ENCODE measurements around the gene STK17A.

STK17A gene

GRCh38 chr7:43536773-43537172, 46.1 kb upstream of the STK17A start:
- Histone ChIP-seq H3K27me3 (replicated peaks) (no peaks in the 10 kb centered on the region), H3K27ac (peak overlapping the region; percentile 98), H3K36me3 (replicated peaks) (no peaks in the 10 kb centered on the region), H3K4me3 (ENCODE audit: low read depth, low read length) (no peak overlapping the region)
- DNase-seq, result no peak
- in situ Hi-C loops (cut with HindIII; ENCODE audit: low pct_ligation_motif_present, low sequenced_read_pairs), result no loop called here
- TF ChIP-seq, protein P1, sequence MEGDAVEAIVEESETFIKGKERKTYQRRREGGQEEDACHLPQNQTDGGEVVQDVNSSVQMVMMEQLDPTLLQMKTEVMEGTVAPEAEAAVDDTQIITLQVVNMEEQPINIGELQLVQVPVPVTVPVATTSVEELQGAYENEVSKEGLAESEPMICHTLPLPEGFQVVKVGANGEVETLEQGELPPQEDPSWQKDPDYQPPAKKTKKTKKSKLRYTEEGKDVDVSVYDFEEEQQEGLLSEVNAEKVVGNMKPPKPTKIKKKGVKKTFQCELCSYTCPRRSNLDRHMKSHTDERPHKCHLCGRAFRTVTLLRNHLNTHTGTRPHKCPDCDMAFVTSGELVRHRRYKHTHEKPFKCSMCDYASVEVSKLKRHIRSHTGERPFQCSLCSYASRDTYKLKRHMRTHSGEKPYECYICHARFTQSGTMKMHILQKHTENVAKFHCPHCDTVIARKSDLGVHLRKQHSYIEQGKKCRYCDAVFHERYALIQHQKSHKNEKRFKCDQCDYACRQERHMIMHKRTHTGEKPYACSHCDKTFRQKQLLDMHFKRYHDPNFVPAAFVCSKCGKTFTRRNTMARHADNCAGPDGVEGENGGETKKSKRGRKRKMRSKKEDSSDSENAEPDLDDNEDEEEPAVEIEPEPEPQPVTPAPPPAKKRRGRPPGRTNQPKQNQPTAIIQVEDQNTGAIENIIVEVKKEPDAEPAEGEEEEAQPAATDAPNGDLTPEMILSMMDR (IDR thresholded peaks at IDR 0.05; ENCODE audit: low read depth, low read length, missing control alignments), result no peak

- no peaks in the 10 kb centered on the region for H3K36me3 ChIP-seq (replicated peaks)
- DNase-seq, result no peak
- no peak overlapping the region for H3K4me3 ChIP-seq (ENCODE audit: low read depth, low read length)
- no peaks in the 10 kb centered on the region for H3K27me3 ChIP-seq (replicated peaks)
- TF ChIP-seq, protein P1 (IDR thresholded peaks at IDR 0.05; ENCODE audit: low read depth, low read length, missing control alignments), result no peak
- in situ Hi-C loops (cut with HindIII; ENCODE audit: low pct_ligation_motif_present, low sequenced_read_pairs), result no loop called here
- no peak overlapping the region for H3K27ac ChIP-seq
Observed at GRCh38 chr7:43537765-43538403, 45.0 kb upstream of the STK17A start.

DNA sequence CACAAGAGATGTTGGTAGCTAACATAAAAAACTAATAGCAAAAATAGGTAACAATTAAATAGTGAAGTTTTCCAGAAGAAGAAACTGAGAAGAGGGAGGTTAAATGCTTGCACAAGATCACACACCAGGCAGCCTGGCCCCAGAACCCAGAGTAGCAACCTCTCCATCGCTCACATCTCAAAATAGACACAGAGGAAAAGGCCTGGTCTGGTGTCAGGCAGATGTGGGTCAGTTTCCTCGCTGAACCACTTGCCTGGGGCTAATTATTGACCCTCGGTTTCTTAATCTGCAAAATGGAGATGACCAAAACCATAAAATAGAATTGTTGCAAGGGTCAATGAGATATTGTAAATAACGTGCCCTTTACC, 44.5 kb upstream of the STK17A start:
- no peak for DNase-seq
- no peak overlapping the region for H3K4me3 ChIP-seq (ENCODE audit: low read depth, low read length)
- H3K36me3 ChIP-seq (replicated peaks), result no peaks in the 10 kb centered on the region
- H3K27me3 ChIP-seq (replicated peaks), result no peaks in the 10 kb centered on the region
- in situ Hi-C loops (cut with HindIII; ENCODE audit: low pct_ligation_motif_present, low sequenced_read_pairs), result no loop called here
- no peak overlapping the region for H3K27ac ChIP-seq
- TF ChIP-seq, protein P1 (IDR thresholded peaks at IDR 0.05; ENCODE audit: low read depth, low read length, missing control alignments), result no peak

- no peak overlapping the region for H3K4me3 ChIP-seq (ENCODE audit: low read depth, low read length)
- H3K36me3 ChIP-seq (replicated peaks), result no peaks in the 10 kb centered on the region
- no peak for DNase-seq
- H3K27ac ChIP-seq, result no peak overlapping the region
- no peaks in the 10 kb centered on the region for H3K27me3 ChIP-seq (replicated peaks)
- in situ Hi-C loops (cut with HindIII; ENCODE audit: low pct_ligation_motif_present, low sequenced_read_pairs), result no loop called here
- TF ChIP-seq, protein P1 (IDR thresholded peaks at IDR 0.05; ENCODE audit: low read depth, low read length, missing control alignments), result no peak
Observed at GRCh38 chr7:43540471-43540870, 42.4 kb upstream of the STK17A start.

GRCh38 chr7:43542716-43543115, 40.2 kb upstream of the STK17A start:
- in situ Hi-C loops (cut with HindIII; ENCODE audit: low pct_ligation_motif_present, low sequenced_read_pairs), result no loop called here
- DNase-seq, result no peak
- no peaks in the 10 kb centered on the region for H3K27me3 ChIP-seq (replicated peaks)
- TF ChIP-seq, protein P1 (IDR thresholded peaks at IDR 0.05; ENCODE audit: low read depth, low read length, missing control alignments), result no peak
- H3K4me3 ChIP-seq (ENCODE audit: low read depth, low read length), result no peak overlapping the region
- no peaks in the 10 kb centered on the region for H3K36me3 ChIP-seq (replicated peaks)
- no peak overlapping the region for H3K27ac ChIP-seq

- DNase-seq, result no peak
- Histone ChIP-seq H3K36me3 (replicated peaks) (no peaks in the 10 kb centered on the region), H3K27me3 (replicated peaks) (no peaks in the 10 kb centered on the region), H3K4me3 (ENCODE audit: low read depth, low read length) (no peak overlapping the region), H3K27ac (no peak overlapping the region)
- in situ Hi-C loops (cut with HindIII; ENCODE audit: low pct_ligation_motif_present, low sequenced_read_pairs), result no loop called here
- TF ChIP-seq, protein P1 (IDR thresholded peaks at IDR 0.05; ENCODE audit: low read depth, low read length, missing control alignments), result no peak
Observed at GRCh38 chr7:43546231-43546630, 36.7 kb upstream of the STK17A start.
